OCI-LY1 (cell line): ENCODE data around the gene CBFA2T3.

ENCODE experiments used
- H2AFZ ChIP-seq: fragments of 200-600 bp; sonication (generic), shearing (Covaris generic); 2 replicates; pipeline ENCODE4 v1.6.0; 2014; ENCODE audit warnings: antibody characterized with exemption, mild to moderate bottlenecking, low read length
- H3F3A ChIP-seq: fragments of 200-600 bp; sonication (generic), shearing (Covaris generic); 2 replicates; pipeline ENCODE4 v1.6.0; 2014; ENCODE audit warnings: mild to moderate bottlenecking, antibody characterized with exemption, low read length, moderate library complexity; ENCODE audit not compliant: insufficient read depth
- H3K27ac ChIP-seq: fragments of 200-600 bp; sonication (generic); 2 replicates; pipeline ENCODE4 v1.5.1; 2014; ENCODE audit warnings: low read length, mixed run types, mild to moderate bottlenecking, low read depth; ENCODE audit not compliant: poor library complexity, severe bottlenecking
- H3K27me3 ChIP-seq: fragments of 200-600 bp; sonication (generic); 2 replicates; pipeline ENCODE4 v1.6.0; 2014; ENCODE audit warnings: antibody characterized with exemption, mild to moderate bottlenecking, low read length, moderate library complexity; ENCODE audit not compliant: insufficient read depth
- H3K36me3 ChIP-seq: fragments of 200-600 bp; sonication (generic); 2 replicates; pipeline ENCODE4 v1.6.1; 2014; ENCODE audit warnings: mild to moderate bottlenecking, antibody characterized with exemption, low read length, moderate library complexity, mixed read lengths; ENCODE audit not compliant: insufficient read depth
- H3K4me1 ChIP-seq: fragments of 200-600 bp; sonication (generic); 2 replicates; pipeline ENCODE4 v1.5.1; 2014; ENCODE audit warnings: mild to moderate bottlenecking, low read length, moderate library complexity; ENCODE audit not compliant: insufficient read depth, severe bottlenecking
- H3K4me2 ChIP-seq: fragments of 200-600 bp; sonication (generic), shearing (Covaris generic); 2 replicates; pipeline ENCODE4 v1.6.1; 2014; ENCODE audit warnings: low read length
- H3K4me3 ChIP-seq: fragments of 200-600 bp; sonication (generic); 2 replicates; pipeline ENCODE4 v1.5.1; 2014; ENCODE audit warnings: low read length, low read depth, mild to moderate bottlenecking, mixed read lengths; ENCODE audit not compliant: poor library complexity, severe bottlenecking
- H3K79me2 ChIP-seq: fragments of 200-600 bp; shearing (Covaris generic); 2 replicates; pipeline ENCODE4 v1.6.1; 2016; ENCODE audit warnings: mixed run types, low read length, mixed read lengths; ENCODE audit not compliant: insufficient read depth
- H3K9ac ChIP-seq: fragments of 200-600 bp; sonication (generic), shearing (Covaris generic); 2 replicates; pipeline ENCODE4 v1.6.1; 2014; ENCODE audit warnings: mild to moderate bottlenecking, low read length, mixed read lengths
- H3K9me2 ChIP-seq: fragments of 200-600 bp; sonication (generic), shearing (Covaris generic); 2 replicates; pipeline ENCODE4 v1.6.1; 2014; ENCODE audit warnings: low read depth, mild to moderate bottlenecking, low read length, mixed read lengths
- H3K9me3 ChIP-seq: fragments of 200-600 bp; shearing (Covaris generic); 2 replicates; pipeline ENCODE4 v1.6.1; 2014; ENCODE audit warnings: low read length, mixed read lengths
- H4K20me1 ChIP-seq: fragments of 200-600 bp; sonication (generic), shearing (Covaris generic); 2 replicates; pipeline ENCODE4 v1.6.0; 2016; ENCODE audit warnings: mild to moderate bottlenecking, low read length; ENCODE audit not compliant: insufficient read depth
- CTCF ChIP-seq: fragments of 200-600 bp; sonication (generic), shearing (Covaris generic); IDR thresholded peaks from 2 replicates; pipeline ENCODE4 v1.5.1; 2017; ENCODE audit warnings: mild to moderate bottlenecking, antibody characterized with exemption, low read length, moderate library complexity, mixed read lengths
- EZH2 ChIP-seq: fragments of 200-600 bp; sonication (generic), shearing (Covaris generic); IDR thresholded peaks from 2 replicates; pipeline ENCODE4 v1.8.0; 2017; ENCODE audit warnings: borderline replicate concordance, mixed run types, mild to moderate bottlenecking, antibody characterized with exemption, low read length, moderate library complexity, mixed read lengths

The CBFA2T3 gene

GRCh38 chr16:88914750-88915368 lies 62.1 kb downstream of the CBFA2T3 start:
- H3K27ac ChIP-seq, result no peak overlapping the region
- H3K4me3 ChIP-seq, result no peak overlapping the region
- TF ChIP-seq CTCF (no peak), EZH2 (no peak)
- H2AFZ ChIP-seq, result no peak overlapping the region
- H3K79me2 ChIP-seq, result no peaks in the 10 kb centered on the region
- no peaks in the 10 kb centered on the region for H4K20me1 ChIP-seq
- H3K9me2 ChIP-seq, result no peaks in the 10 kb centered on the region
- peaks cover 27% of the 10 kb centered on the region for H3K36me3 ChIP-seq
- H3F3A ChIP-seq, result no peaks in the 10 kb centered on the region
- no peaks in the 10 kb centered on the region for H3K27me3 ChIP-seq
- peaks cover 6% of the 10 kb centered on the region for H3K4me1 ChIP-seq
- no peaks in the 10 kb centered on the region for H3K9me3 ChIP-seq
- H3K9ac ChIP-seq, result no peak overlapping the region
- no peak overlapping the region for H3K4me2 ChIP-seq

DNA sequence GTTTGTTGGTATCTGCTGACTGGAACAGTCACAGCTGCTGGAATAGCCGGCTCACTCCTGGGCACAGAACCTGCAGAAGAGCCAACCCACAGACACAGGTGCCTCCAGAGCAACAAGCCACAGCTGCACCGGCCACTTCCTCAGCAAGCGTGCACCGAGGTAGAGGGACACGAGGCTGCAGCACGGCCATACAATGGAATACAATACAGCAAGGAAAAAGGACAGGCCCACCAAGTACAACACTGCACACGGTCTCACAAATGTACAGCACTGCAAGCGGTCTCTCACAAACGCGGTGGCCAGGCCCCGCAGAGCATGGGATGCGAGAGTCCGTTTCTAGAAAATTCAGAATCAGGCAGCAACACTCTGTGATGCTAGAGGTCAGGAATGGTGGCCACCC lies 63.1 kb downstream of the CBFA2T3 start:
- Histone ChIP-seq H3K27ac (no peak overlapping the region), H3K9me2 (no peaks in the 10 kb centered on the region), H3K36me3 (peaks cover 21% of the 10 kb centered on the region), H3K9ac (no peak overlapping the region), H3K4me1 (peaks cover 6% of the 10 kb centered on the region), H3K4me3 (no peak overlapping the region), H3K4me2 (no peak overlapping the region), H3F3A (no peaks in the 10 kb centered on the region), H3K27me3 (no peaks in the 10 kb centered on the region), H2AFZ (no peak overlapping the region), H4K20me1 (no peaks in the 10 kb centered on the region), H3K9me3 (no peaks in the 10 kb centered on the region), H3K79me2 (no peaks in the 10 kb centered on the region)
- no peak for TF ChIP-seq EZH2
- TF ChIP-seq CTCF, result no peak

- Histone ChIP-seq H3K4me3 (no peak overlapping the region), H3K79me2 (no peaks in the 10 kb centered on the region), H3K27me3 (no peaks in the 10 kb centered on the region), H3K9me3 (no peaks in the 10 kb centered on the region), H3K9me2 (no peaks in the 10 kb centered on the region), H3F3A (no peaks in the 10 kb centered on the region), H4K20me1 (no peaks in the 10 kb centered on the region), H3K4me1 (peaks cover 6% of the 10 kb centered on the region), H3K9ac (no peak overlapping the region), H3K27ac (no peak overlapping the region), H3K36me3 (peaks cover 21% of the 10 kb centered on the region), H2AFZ (no peak overlapping the region), H3K4me2 (no peak overlapping the region)
- TF ChIP-seq EZH2 (no peak), CTCF (no peak)
Measured at GRCh38 chr16:88913001-88913612, 63.9 kb downstream of the CBFA2T3 start.
